HepG2 (cell line): ENCODE results near the gene TARBP2. TPM values are rescaled to one million over a fixed set of nuclear protein-coding genes. Genes with fewer than 3 reads are reported as not detected.
A peak's percentile ranks its signal among the peaks of the same experiment; 100 is the strongest.

Source experiments
- AKAP8 ChIP-seq: sonication (generic); formaldehyde crosslinking; IDR thresholded peaks from 2 replicates; pipeline ENCODE4 v1.5.1; 2020; ENCODE audit warnings: mild to moderate bottlenecking, missing genetic modification reagents
- CHCHD3 ChIP-seq: sonication (generic); formaldehyde crosslinking; IDR thresholded peaks from 2 replicates; pipeline ENCODE4 v1.8.0; 2022; ENCODE audit warnings: mild to moderate bottlenecking, missing genetic modification reagents, moderate library complexity
- ELF3 ChIP-seq: IDR thresholded peaks from 2 replicates; pipeline ENCODE4 v1.6.1; 2016; ENCODE audit warnings: missing genetic modification reagents, missing compliant biosample characterization
- KAT8 ChIP-seq: IDR thresholded peaks from 2 replicates; pipeline ENCODE4 v1.6.1; 2016; ENCODE audit warnings: missing genetic modification reagents, missing compliant biosample characterization
- NONO ChIP-seq, 2 experiments: fragments of 450-650 bp in 1 of 2; sonication (generic) in 1 of 2; formaldehyde crosslinking in 1 of 2; IDR thresholded peaks in 1 of 2; conservative IDR thresholded peaks in 1 of 2; 2 replicates each; pipeline versions ENCODE4 v1.6.1 to v1.8.0; 2017 to 2022; ENCODE audit warnings: mild to moderate bottlenecking in 1 of 2, missing genetic modification reagents in 1 of 2, moderate library complexity in 1 of 2
- NR2F6 ChIP-seq, 2 experiments: IDR thresholded peaks; 2 replicates each; pipeline ENCODE4 v1.6.1; 2016; ENCODE audit warnings: antibody characterized with exemption in 1 of 2, mild to moderate bottlenecking in 1 of 2
- RBM22 ChIP-seq: fragments of 200-400 bp; formaldehyde crosslinking; optimal IDR thresholded peaks from 2 replicates; pipeline ENCODE3; 2017; ENCODE audit warnings: mild to moderate bottlenecking, low read length, moderate library complexity
- REST ChIP-seq, 2 experiments: IDR thresholded peaks; 2 replicates each; pipeline ENCODE4 v1.6.1; 2011 to 2012; ENCODE audit warnings: low read length in 2 of 2, borderline replicate concordance in 1 of 2, low read depth in 1 of 2, mild to moderate bottlenecking in 1 of 2, moderate library complexity in 1 of 2
- SAFB2 ChIP-seq: sonication (generic); formaldehyde crosslinking; IDR thresholded peaks from 2 replicates; pipeline ENCODE4 v1.5.1; 2020; ENCODE audit warnings: missing genetic modification reagents, low read depth, mild to moderate bottlenecking, borderline replicate concordance
- SATB2 ChIP-seq: sonication (generic); formaldehyde crosslinking; IDR thresholded peaks from 2 replicates; pipeline ENCODE4 v1.5.0; 2020; ENCODE audit warnings: missing genetic modification reagents
- SPEN ChIP-seq: sonication (generic); formaldehyde crosslinking; IDR thresholded peaks from 2 replicates; pipeline ENCODE4 v1.5.1; 2020; ENCODE audit warnings: low read depth, mild to moderate bottlenecking, missing genetic modification reagents
- TOE1 ChIP-seq: sonication (generic); formaldehyde crosslinking; IDR thresholded peaks from 2 replicates; pipeline ENCODE4 v1.4.0; 2020; ENCODE audit warnings: mild to moderate bottlenecking, missing genetic modification reagents
- ZFP36 ChIP-seq: fragments of 150-350 bp; IDR thresholded peaks from 2 replicates; pipeline ENCODE4 v1.6.1; 2018; ENCODE audit warnings: borderline replicate concordance, low read length, low read depth; ENCODE audit not compliant: partially characterized antibody
- ZFP62 ChIP-seq: sonication (generic); formaldehyde crosslinking; IDR thresholded peaks from 2 replicates; pipeline ENCODE4 v1.4.0; 2020; ENCODE audit warnings: missing genetic modification reagents
- ZNF160 ChIP-seq: sonication (generic); formaldehyde crosslinking; IDR thresholded peaks from 2 replicates; pipeline ENCODE4 v1.8.0; 2022; ENCODE audit warnings: mild to moderate bottlenecking, inconsistent platforms, missing genetic modification reagents
- ZNF33B ChIP-seq: sonication (generic); formaldehyde crosslinking; IDR thresholded peaks from 2 replicates; pipeline ENCODE4 v1.5.1; 2020; ENCODE audit warnings: mild to moderate bottlenecking, missing genetic modification reagents
- ZNF446 ChIP-seq: sonication (generic); formaldehyde crosslinking; IDR thresholded peaks from 2 replicates; pipeline ENCODE4 v1.5.0; 2020; ENCODE audit warnings: mild to moderate bottlenecking, missing genetic modification reagents
- ZNF615 ChIP-seq: sonication (generic); formaldehyde crosslinking; IDR thresholded peaks from 2 replicates; pipeline ENCODE4 v1.5.0; 2020; ENCODE audit warnings: mild to moderate bottlenecking, missing genetic modification reagents, borderline replicate concordance
- ZNF724P ChIP-seq: sonication (generic); formaldehyde crosslinking; IDR thresholded peaks from 2 replicates; pipeline ENCODE4 v1.8.0; 2022; ENCODE audit warnings: missing genetic modification reagents, borderline replicate concordance
- polyA plus RNA-seq, 8 experiments: library from polyadenylated mRNA; depleted of rRNA in 3 of 8; stranded (reverse) in 7 of 8; unstranded in 1 of 8; fragments of >200 nt; fragmentation: Illumina TruSeq in 4 of 8; extraction: Trizol in 4 of 8; gene quantifications; 2 replicates each; pipeline versions ENCODE4 v1.2.1 to v1.2.3, GENCODE V29; 2011 to 2016; ENCODE audit warnings: low read depth in 4 of 8, missing spikeins in 1 of 8, mixed read lengths in 1 of 8; ENCODE audit not compliant: insufficient read depth in 1 of 8
- total RNA-seq, 5 experiments: library from RNA; depleted of rRNA; stranded (reverse); fragments of >200 nt; fragmentation: Illumina TruSeq; extraction: Trizol; gene quantifications; 2 replicates each; pipeline ENCODE4 v1.2.3, GENCODE V29; 2016; ENCODE audit warnings: low read depth in 1 of 5
- TF ChIP-seq, protein P1 (sequence below): sonication (generic); formaldehyde crosslinking; IDR thresholded peaks from 2 replicates; pipeline ENCODE4; 2020; ENCODE audit warnings: missing genetic modification reagents, mild to moderate bottlenecking, borderline replicate concordance
- TF ChIP-seq, protein P2 (sequence below): conservative IDR thresholded peaks from 2 replicates; pipeline ENCODE4 v1.6.1; 2018; ENCODE audit warnings: missing genetic modification reagents

The TARBP2 gene
- total and polyA plus RNA-seq, 2 of the 13 experiments (the other 11 are each of a cell fraction or from before 2014, with no cell fraction given), result 47.0 to 55.5 TPM

GRCh38 chr12:53500776-53501614 is at the start of gene TARBP2 (continued):
- TF ChIP-seq REST (IDR thresholded peaks at IDR 0.05; ENCODE audit: borderline replicate concordance in 1 of 2, low read depth in 1 of 2, low read length in 2 of 2) (no peak), ZFP36 (no peak), ZNF615 (CRISPR knock-in tag) (no peak), CHCHD3 (CRISPR knock-in tag) (peak; percentile 77; the same call in 1 of the 2 replicates), AKAP8 (CRISPR knock-in tag) (0 out of 2 replicates have a peak, but pooled peaks have one; percentile 29), ZFP62 (CRISPR knock-in tag) (peak; percentile 98), NONO (IDR thresholded peaks at IDR 0.05) (no peak), NONO (CRISPR knock-in tag; conservative IDR thresholded peaks at IDR 0.05) (peak; percentile 97), KAT8 (CRISPR knock-in tag) (peak; percentile 92), ZNF724P (peak; percentile 94; the same call in 1 of the 2 replicates), ZNF446 (CRISPR knock-in tag) (0 out of 2 replicates have a peak, but pooled peaks have one; percentile 25), TOE1 (CRISPR knock-in tag) (no peak), ELF3 (CRISPR knock-in tag) (peak; percentile 41), RBM22 (no peak), SAFB2 (CRISPR knock-in tag) (peak; percentile 93; the same call in 1 of the 2 replicates), SPEN (CRISPR knock-in tag) (peak; percentile 90; the same call in 1 of the 2 replicates), SATB2 (CRISPR knock-in tag) (peak; percentile 82; the same call in 1 of the 2 replicates), ZNF160 (CRISPR knock-in tag) (no peak; the same call in 1 of the 2 replicates), ZNF33B (CRISPR knock-in tag) (peak; percentile 33; the same call in 1 of the 2 replicates), NR2F6 (IDR thresholded peaks at IDR 0.05) (no peak), NR2F6 (CRISPR knock-in tag; IDR thresholded peaks at IDR 0.05) (no peak)
- TF ChIP-seq, protein P1, sequence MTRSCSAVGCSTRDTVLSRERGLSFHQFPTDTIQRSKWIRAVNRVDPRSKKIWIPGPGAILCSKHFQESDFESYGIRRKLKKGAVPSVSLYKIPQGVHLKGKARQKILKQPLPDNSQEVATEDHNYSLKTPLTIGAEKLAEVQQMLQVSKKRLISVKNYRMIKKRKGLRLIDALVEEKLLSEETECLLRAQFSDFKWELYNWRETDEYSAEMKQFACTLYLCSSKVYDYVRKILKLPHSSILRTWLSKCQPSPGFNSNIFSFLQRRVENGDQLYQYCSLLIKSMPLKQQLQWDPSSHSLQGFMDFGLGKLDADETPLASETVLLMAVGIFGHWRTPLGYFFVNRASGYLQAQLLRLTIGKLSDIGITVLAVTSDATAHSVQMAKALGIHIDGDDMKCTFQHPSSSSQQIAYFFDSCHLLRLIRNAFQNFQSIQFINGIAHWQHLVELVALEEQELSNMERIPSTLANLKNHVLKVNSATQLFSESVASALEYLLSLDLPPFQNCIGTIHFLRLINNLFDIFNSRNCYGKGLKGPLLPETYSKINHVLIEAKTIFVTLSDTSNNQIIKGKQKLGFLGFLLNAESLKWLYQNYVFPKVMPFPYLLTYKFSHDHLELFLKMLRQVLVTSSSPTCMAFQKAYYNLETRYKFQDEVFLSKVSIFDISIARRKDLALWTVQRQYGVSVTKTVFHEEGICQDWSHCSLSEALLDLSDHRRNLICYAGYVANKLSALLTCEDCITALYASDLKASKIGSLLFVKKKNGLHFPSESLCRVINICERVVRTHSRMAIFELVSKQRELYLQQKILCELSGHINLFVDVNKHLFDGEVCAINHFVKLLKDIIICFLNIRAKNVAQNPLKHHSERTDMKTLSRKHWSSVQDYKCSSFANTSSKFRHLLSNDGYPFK (CRISPR knock-in tag), result peak; percentile 90
- TF ChIP-seq, protein P2, sequence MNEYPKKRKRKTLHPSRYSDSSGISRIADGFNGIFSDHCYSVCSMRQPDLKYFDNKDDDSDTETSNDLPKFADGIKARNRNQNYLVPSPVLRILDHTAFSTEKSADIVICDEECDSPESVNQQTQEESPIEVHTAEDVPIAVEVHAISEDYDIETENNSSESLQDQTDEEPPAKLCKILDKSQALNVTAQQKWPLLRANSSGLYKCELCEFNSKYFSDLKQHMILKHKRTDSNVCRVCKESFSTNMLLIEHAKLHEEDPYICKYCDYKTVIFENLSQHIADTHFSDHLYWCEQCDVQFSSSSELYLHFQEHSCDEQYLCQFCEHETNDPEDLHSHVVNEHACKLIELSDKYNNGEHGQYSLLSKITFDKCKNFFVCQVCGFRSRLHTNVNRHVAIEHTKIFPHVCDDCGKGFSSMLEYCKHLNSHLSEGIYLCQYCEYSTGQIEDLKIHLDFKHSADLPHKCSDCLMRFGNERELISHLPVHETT, result peak; percentile 64; the same call in 1 of the 2 replicates
